Ishikawa (cell line): ENCODE results near the gene RPA1.

Experiments
- CEBPB ChIP-seq: IDR thresholded peaks from 2 replicates; pipeline ENCODE4 v1.6.1; 2012
- CREB1 ChIP-seq: IDR thresholded peaks from 2 replicates; pipeline ENCODE4 v1.6.1; 2012; ENCODE audit warnings: low read depth
- EGR1 ChIP-seq: IDR thresholded peaks from 2 replicates; pipeline ENCODE4 v1.6.1; 2012
- EP300 ChIP-seq: IDR thresholded peaks from 2 replicates; pipeline ENCODE4 v1.6.1; 2012; ENCODE audit warnings: borderline replicate concordance
- FOXM1 ChIP-seq: IDR thresholded peaks from 2 replicates; pipeline ENCODE4 v1.6.1; 2012; ENCODE audit warnings: low read depth, borderline replicate concordance
- NFIC ChIP-seq: IDR thresholded peaks from 2 replicates; pipeline ENCODE4 v1.6.1; 2012
- RAD21 ChIP-seq: IDR thresholded peaks from 2 replicates; pipeline ENCODE4 v1.6.1; 2012; ENCODE audit warnings: low read depth
- TAF1 ChIP-seq: IDR thresholded peaks from 2 replicates; pipeline ENCODE4 v1.6.1; 2012; ENCODE audit warnings: low read depth, mild to moderate bottlenecking
- TCF12 ChIP-seq: IDR thresholded peaks from 2 replicates; pipeline ENCODE4 v1.6.1; 2012; ENCODE audit warnings: low read depth
- TEAD4 ChIP-seq: IDR thresholded peaks from 2 replicates; pipeline ENCODE4 v1.6.1; 2012
- YY1 ChIP-seq: IDR thresholded peaks from 2 replicates; pipeline ENCODE4 v1.6.1; 2012; ENCODE audit warnings: low read depth
- ZBTB7A ChIP-seq: IDR thresholded peaks from 2 replicates; pipeline ENCODE4 v1.6.1; 2012; ENCODE audit warnings: low read depth
- TF ChIP-seq, protein P1 (sequence below): IDR thresholded peaks from 2 replicates; pipeline ENCODE4 v1.6.1; 2012
- TF ChIP-seq, protein P2 (sequence below): IDR thresholded peaks from 2 replicates; pipeline ENCODE4 v1.6.1; 2012; ENCODE audit warnings: low read depth, mild to moderate bottlenecking
- TF ChIP-seq, protein P3 (sequence below): IDR thresholded peaks from 2 replicates; pipeline ENCODE4 v1.6.1; 2012

The RPA1 gene

DNA sequence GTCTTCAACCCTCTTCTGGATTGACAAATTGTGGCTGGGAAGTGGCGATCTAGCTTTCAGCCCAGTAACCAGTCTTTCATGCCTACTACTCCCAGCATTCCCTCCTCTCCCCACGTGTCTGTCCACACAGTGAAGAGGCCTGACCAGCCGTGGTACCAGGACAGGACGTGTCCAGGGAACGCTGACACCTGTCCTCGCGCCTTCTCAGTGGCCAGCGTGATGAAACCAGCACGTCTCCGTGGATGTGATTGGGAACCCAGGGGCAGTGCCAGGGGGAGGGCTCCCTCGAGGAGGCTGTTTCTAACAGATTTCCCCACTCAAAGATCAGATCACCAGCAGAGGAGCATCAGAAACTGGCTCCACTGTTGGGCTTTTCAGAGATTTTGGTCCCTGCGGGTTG is 69.1 kb downstream of the RPA1 start:
- TF ChIP-seq CEBPB (no peak), EGR1 (no peak), EP300 (no peak), RAD21 (no peak), NFIC (no peak), CREB1 (no peak), TCF12 (no peak), FOXM1 (no peak), YY1 (no peak), ZBTB7A (no peak), TAF1 (no peak), TEAD4 (no peak)
- TF ChIP-seq, protein P1, sequence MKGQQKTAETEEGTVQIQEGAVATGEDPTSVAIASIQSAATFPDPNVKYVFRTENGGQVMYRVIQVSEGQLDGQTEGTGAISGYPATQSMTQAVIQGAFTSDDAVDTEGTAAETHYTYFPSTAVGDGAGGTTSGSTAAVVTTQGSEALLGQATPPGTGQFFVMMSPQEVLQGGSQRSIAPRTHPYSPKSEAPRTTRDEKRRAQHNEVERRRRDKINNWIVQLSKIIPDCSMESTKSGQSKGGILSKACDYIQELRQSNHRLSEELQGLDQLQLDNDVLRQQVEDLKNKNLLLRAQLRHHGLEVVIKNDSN: no peak
- TF ChIP-seq, protein P2, sequence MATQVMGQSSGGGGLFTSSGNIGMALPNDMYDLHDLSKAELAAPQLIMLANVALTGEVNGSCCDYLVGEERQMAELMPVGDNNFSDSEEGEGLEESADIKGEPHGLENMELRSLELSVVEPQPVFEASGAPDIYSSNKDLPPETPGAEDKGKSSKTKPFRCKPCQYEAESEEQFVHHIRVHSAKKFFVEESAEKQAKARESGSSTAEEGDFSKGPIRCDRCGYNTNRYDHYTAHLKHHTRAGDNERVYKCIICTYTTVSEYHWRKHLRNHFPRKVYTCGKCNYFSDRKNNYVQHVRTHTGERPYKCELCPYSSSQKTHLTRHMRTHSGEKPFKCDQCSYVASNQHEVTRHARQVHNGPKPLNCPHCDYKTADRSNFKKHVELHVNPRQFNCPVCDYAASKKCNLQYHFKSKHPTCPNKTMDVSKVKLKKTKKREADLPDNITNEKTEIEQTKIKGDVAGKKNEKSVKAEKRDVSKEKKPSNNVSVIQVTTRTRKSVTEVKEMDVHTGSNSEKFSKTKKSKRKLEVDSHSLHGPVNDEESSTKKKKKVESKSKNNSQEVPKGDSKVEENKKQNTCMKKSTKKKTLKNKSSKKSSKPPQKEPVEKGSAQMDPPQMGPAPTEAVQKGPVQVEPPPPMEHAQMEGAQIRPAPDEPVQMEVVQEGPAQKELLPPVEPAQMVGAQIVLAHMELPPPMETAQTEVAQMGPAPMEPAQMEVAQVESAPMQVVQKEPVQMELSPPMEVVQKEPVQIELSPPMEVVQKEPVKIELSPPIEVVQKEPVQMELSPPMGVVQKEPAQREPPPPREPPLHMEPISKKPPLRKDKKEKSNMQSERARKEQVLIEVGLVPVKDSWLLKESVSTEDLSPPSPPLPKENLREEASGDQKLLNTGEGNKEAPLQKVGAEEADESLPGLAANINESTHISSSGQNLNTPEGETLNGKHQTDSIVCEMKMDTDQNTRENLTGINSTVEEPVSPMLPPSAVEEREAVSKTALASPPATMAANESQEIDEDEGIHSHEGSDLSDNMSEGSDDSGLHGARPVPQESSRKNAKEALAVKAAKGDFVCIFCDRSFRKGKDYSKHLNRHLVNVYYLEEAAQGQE: no peak
- TF ChIP-seq, protein P3, sequence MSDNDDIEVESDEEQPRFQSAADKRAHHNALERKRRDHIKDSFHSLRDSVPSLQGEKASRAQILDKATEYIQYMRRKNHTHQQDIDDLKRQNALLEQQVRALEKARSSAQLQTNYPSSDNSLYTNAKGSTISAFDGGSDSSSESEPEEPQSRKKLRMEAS: no peak

DNA sequence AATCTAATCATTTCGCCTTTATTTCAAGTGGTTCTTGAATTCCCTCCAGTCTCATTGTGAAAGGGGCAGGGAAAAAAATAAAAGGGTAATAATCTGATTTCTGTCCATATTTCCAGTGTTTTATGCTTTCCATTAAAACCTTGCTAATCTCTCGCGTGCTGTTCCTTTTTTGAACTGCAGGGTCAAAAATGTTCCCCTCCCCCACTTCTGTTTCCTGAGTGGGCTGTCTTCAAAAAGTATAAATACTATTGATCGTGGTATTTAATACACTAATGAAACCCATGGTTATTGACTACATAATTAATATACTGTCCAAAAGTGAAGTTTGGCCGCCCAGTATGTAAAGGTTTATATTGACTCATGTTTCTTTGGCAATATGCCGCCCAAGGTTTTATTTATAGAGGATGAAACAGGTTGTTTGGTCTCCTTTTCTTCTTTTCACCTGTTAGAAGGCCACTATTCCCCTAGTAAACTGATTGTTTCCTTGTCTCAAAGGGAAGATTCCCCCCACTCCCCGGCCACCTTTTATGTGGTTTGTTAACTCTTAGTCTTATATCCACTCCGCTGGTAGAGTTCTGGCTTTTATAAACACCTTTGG is 69.7 kb downstream of the RPA1 start:
- TF ChIP-seq TCF12 (no peak), TAF1 (no peak), CEBPB (no peak), EP300 (no peak), RAD21 (no peak), CREB1 (no peak), TEAD4 (no peak), EGR1 (no peak), NFIC (no peak), YY1 (no peak)
- TF ChIP-seq, protein P1: no peak
- TF ChIP-seq, protein P3: no peak

DNA sequence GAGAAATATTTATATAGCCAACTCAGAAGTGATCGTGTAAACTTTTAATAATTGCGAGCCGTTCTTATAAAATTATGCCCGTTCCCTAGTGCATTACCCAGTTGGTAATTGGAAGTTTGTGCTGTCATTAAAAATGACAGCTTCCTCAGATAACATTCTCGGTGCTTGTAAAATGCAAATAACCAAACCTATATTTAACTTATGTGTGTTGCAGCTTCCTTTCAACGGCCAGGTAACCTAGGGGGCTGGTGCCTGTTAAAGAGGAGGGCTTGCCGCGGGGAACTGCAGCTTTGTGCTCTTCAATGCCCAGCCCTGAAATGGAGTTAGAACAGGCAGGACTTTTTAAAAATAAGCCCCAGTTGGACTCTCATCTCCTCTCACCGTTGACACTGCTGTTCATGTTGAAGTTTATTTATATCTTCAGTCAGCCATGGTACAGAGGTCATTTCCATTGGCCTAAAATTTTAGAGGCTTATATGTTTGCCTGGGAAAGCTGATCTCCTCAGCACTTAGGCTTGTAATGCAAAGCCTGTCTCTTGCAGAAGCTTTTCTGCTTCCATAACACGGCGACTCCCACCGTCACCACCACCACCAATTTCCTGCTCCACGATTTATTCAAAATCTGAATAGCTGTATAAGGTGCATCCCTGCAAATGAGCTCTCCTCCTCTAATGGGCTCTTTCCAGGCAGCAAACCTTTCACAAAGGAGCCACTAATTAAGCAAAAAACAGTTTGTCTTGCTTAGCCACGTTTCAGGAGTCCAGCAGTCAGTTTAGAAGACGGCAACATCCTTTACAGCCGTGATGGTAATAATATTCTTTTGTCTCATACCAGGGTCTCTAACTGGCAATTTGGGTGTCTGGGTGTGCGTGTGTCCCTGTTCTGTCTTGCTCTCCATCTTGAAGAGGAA is 74.7 kb downstream of the RPA1 start:
- TF ChIP-seq CREB1 (no peak), TEAD4 (no peak), EP300 (no peak), TCF12 (no peak), NFIC (no peak), EGR1 (no peak), CEBPB (no peak), FOXM1 (no peak), ZBTB7A (no peak), YY1 (no peak), RAD21 (no peak), TAF1 (no peak)
- TF ChIP-seq, protein P2: no peak
- TF ChIP-seq, protein P3: no peak
- TF ChIP-seq, protein P1: no peak

DNA sequence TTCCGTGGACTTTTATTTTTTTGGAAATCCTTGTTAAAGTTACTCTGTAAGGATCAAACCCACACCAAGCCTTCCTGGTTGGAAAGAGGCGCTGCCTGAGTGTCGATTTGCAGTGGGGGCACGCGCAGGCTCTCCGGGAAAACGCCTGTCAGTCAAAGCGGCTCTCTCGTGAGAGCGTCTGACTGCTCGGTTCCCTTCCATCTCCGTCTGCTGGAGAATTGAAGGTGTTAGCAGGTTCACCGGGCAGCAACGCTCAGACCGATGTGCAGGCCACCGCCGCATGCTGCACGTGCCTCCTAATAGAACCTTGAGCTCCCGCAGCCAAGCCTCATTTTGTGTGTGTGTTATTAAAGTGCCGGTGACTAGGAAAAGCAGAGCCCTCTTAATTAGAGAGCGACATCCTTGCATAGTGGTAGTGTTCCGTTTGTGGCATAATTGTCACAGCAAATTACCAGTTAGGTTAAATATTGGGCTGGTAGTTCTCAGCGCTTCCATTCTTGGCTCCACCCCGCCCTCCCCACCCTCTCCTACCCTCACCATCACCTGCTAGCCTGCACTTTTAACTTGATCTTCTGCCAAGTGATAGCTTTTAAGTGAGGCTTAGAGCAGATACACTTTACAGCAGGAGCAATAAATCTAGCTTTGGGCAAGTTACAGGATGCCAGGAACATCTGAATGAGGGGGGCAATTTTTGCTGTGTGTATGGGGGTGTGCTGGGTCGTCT is 75.5 kb downstream of the RPA1 start:
- TF ChIP-seq EGR1 (no peak), TAF1 (no peak), CEBPB (no peak), YY1 (no peak), EP300 (no peak), TCF12 (no peak), ZBTB7A (no peak), CREB1 (no peak), NFIC (no peak)
